ENCODE results near the gene ADGRE2. TPM values are rescaled to one million over a fixed set of nuclear protein-coding genes. Genes with fewer than 3 reads are reported as not detected.
"Not testable (repeated sequence)": the region's sequence is repeated elsewhere in the genome, so short reads cannot be mapped to it uniquely, and the experiment has no call there.

ADGRE2 gene
- total RNA-seq, 1 experiment from 2014 or later, result 4.2 TPM

- DNase-seq (no peak), ATAC-seq (no peak)
- BruUV-seq (replicated peaks), result no TSS peak
- no peak overlapping the region for H3K4me3 ChIP-seq (ENCODE audit: low read length)
- no peaks in the 10 kb centered on the region for H3K79me2 ChIP-seq (ENCODE audit: low read length)
- H3F3A ChIP-seq (ENCODE audit: low read length, unreplicated experiment), result no peaks in the 10 kb centered on the region
- H3K4me1 ChIP-seq (ENCODE audit: insufficient read depth, low read length), result peaks cover 12% of the 10 kb centered on the region
- H3K9ac ChIP-seq (ENCODE audit: low read length), result no peak overlapping the region
- intact Hi-C loops (cut with micrococcal nuclease), result no loop called here
- H3K27ac ChIP-seq (ENCODE audit: low read length), result no peak overlapping the region
- H3K9me3 ChIP-seq (ENCODE audit: low read length), result no peaks in the 10 kb centered on the region
- H3K4me2 ChIP-seq (ENCODE audit: low read length), result no peak overlapping the region
- no peaks in the 10 kb centered on the region for H3K27me3 ChIP-seq (ENCODE audit: low read length)
- no peak overlapping the region for H2AFZ ChIP-seq (ENCODE audit: low read length)
- H3K9me2 ChIP-seq (replicated peaks; ENCODE audit: low read length), result no peaks in the 10 kb centered on the region
- no peaks in the 10 kb centered on the region for H4K20me1 ChIP-seq (ENCODE audit: low read length)
- CTCF ChIA-PET, result no interaction called here
- POLR2A ChIA-PET (ENCODE audit: unreplicated experiment), result no interaction called here
- no peaks in the 10 kb centered on the region for H3K36me3 ChIP-seq (ENCODE audit: low read depth, low read length)
- TF ChIP-seq EZH2phosphoT487 (IDR thresholded peaks at IDR 0.05; ENCODE audit: borderline replicate concordance, low read length), result no peak
- no peak for TF ChIP-seq CTCF (conservative IDR thresholded peaks at IDR 0.05; ENCODE audit: low read depth, low read length)
- no peak for TF ChIP-seq EZH2 (IDR thresholded peaks at IDR 0.05; ENCODE audit: low read length, unreplicated experiment)
Measured at GRCh38 chr19:14782626-14783409, 4.5 kb upstream of the ADGRE2 start.

- intact Hi-C loops (cut with micrococcal nuclease); H3K4me2 ChIP-seq (ENCODE audit: low read length); H3K27ac ChIP-seq (ENCODE audit: low read length); H3K9me3 ChIP-seq (ENCODE audit: low read length); DNase-seq; H3K9me2 ChIP-seq (replicated peaks; ENCODE audit: low read length); CTCF ChIA-PET; POLR2A ChIA-PET (ENCODE audit: unreplicated experiment); H3K36me3 ChIP-seq (ENCODE audit: low read depth, low read length); ATAC-seq; H3F3A ChIP-seq (ENCODE audit: low read length, unreplicated experiment); H3K27me3 ChIP-seq (ENCODE audit: low read length); H3K9ac ChIP-seq (ENCODE audit: low read length); H4K20me1 ChIP-seq (ENCODE audit: low read length); BruUV-seq (replicated peaks); H2AFZ ChIP-seq (ENCODE audit: low read length); H3K79me2 ChIP-seq (ENCODE audit: low read length); H3K4me3 ChIP-seq (ENCODE audit: low read length): not testable (repeated sequence)
- H3K4me1 ChIP-seq (ENCODE audit: insufficient read depth, low read length), result peaks cover 15% of the 10 kb centered on the region
Measured at GRCh38 chr19:14781713-14782536, 3.6 kb upstream of the ADGRE2 start.

GRCh38 chr19:14780622-14781225 is 2.4 kb upstream of the ADGRE2 start:
- CTCF ChIA-PET; H3K9ac ChIP-seq (ENCODE audit: low read length); intact Hi-C loops (cut with micrococcal nuclease); H3K4me3 ChIP-seq (ENCODE audit: low read length); H3K79me2 ChIP-seq (ENCODE audit: low read length); DNase-seq; H3K27ac ChIP-seq (ENCODE audit: low read length); H4K20me1 ChIP-seq (ENCODE audit: low read length); H2AFZ ChIP-seq (ENCODE audit: low read length); H3K9me2 ChIP-seq (replicated peaks; ENCODE audit: low read length); H3K4me2 ChIP-seq (ENCODE audit: low read length); ATAC-seq; BruUV-seq (replicated peaks); H3K36me3 ChIP-seq (ENCODE audit: low read depth, low read length); H3F3A ChIP-seq (ENCODE audit: low read length, unreplicated experiment); H3K27me3 ChIP-seq (ENCODE audit: low read length); H3K9me3 ChIP-seq (ENCODE audit: low read length): not testable (repeated sequence)
- peaks cover 16% of the 10 kb centered on the region for H3K4me1 ChIP-seq (ENCODE audit: insufficient read depth, low read length)
- POLR2A ChIA-PET (ENCODE audit: unreplicated experiment), result interaction anchor here (0.6 kb wide), 1 partner anchor 95 kb away, joined by 3 read pairs; no protein-coding TSS in a partner anchor

Measured in PC-3 (cell line).